Right forelimb (tissue), 1 donor: ENCODE measurements around the gene DLK2.
"Not testable (repeated sequence)": the region's sequence is repeated elsewhere in the genome, so short reads cannot be mapped to it uniquely, and the experiment has no call there.

Experiments
- DNase-seq: peaks from one replicate; pipeline ENCODE4 v3.0.0-alpha.2; 2018

The DLK2 gene

GRCh38 chr6:43481075-43481474, 25.7 kb upstream of the DLK2 start:
- no peak for DNase-seq

GRCh38 chr6:43478008-43478372, 22.6 kb upstream of the DLK2 start:
- no peak for DNase-seq

GRCh38 chr6:43477235-43478007, 22.1 kb upstream of the DLK2 start, which contains the start of gene TJAP1:
TJAP1 (plus strand) TSS chr6:43477570; CDS start chr6:43499002, 21,432 bp downstream.
- DNase-seq: peak; percentile 98

- DNase-seq: no peak
Measured at GRCh38 chr6:43476746-43477145, 21.4 kb upstream of the DLK2 start.

GRCh38 chr6:43475516-43475915, 20.2 kb upstream of the DLK2 start:
- no peak for DNase-seq

GRCh38 chr6:43472515-43472914, 17.2 kb upstream of the DLK2 start:
- no peak for DNase-seq

GRCh38 chr6:43471399-43471798, 16.1 kb upstream of the DLK2 start:
- DNase-seq: no peak

GRCh38 chr6:43469947-43470346, 14.6 kb upstream of the DLK2 start:
- no peak for DNase-seq

- no peak for DNase-seq
Measured at GRCh38 chr6:43468748-43469681, 13.7 kb upstream of the DLK2 start.

- DNase-seq: no peak
Measured at GRCh38 chr6:43468240-43468639, 12.9 kb upstream of the DLK2 start.

GRCh38 chr6:43467752-43468151, 12.4 kb upstream of the DLK2 start:
- DNase-seq: no peak

- DNase-seq: not testable (repeated sequence)
Measured at GRCh38 chr6:43467265-43467664, 11.9 kb upstream of the DLK2 start.

GRCh38 chr6:43465948-43466347, 10.6 kb upstream of the DLK2 start:
- no peak for DNase-seq

GRCh38 chr6:43464337-43464736, 9.0 kb upstream of the DLK2 start:
- DNase-seq: no peak

- no peak for DNase-seq
Measured at GRCh38 chr6:43461936-43462335, 6.6 kb upstream of the DLK2 start.

GRCh38 chr6:43460032-43460431, 4.7 kb upstream of the DLK2 start:
- DNase-seq: no peak

- DNase-seq: no peak
Measured at GRCh38 chr6:43459535-43459934, 4.2 kb upstream of the DLK2 start.

- DNase-seq: not testable (repeated sequence)
Measured at GRCh38 chr6:43458154-43458553, 2.8 kb upstream of the DLK2 start.

GRCh38 chr6:43457643-43458042, 2.3 kb upstream of the DLK2 start:
- DNase-seq: no peak

GRCh38 chr6:43454696-43455530, 435 bp downstream of the DLK2 start:
- DNase-seq: peak; percentile 86

GRCh38 chr6:43454290-43454695, 1.1 kb downstream of the DLK2 start:
- no peak for DNase-seq

- no peak for DNase-seq
Measured at GRCh38 chr6:43453831-43454230, 1.5 kb downstream of the DLK2 start.

GRCh38 chr6:43452896-43453295, 2.5 kb downstream of the DLK2 start:
- DNase-seq: no peak
